ENCODE results near the gene KRTAP4-1.
"Not testable (repeated sequence)": the region's sequence is repeated elsewhere in the genome, so short reads cannot be mapped to it uniquely, and the experiment has no call there.

GRCh38 chr17:41232399-41233105 is 47.8 kb upstream of the KRTAP4-1 start, which contains the start of gene KRTAP9-3:
- not testable (repeated sequence) for TF ChIP-seq TARDBP (IDR thresholded peaks at IDR 0.05); BHLHE40 (IDR thresholded peaks at IDR 0.05; ENCODE audit: borderline replicate concordance); FOXK2 (IDR thresholded peaks at IDR 0.05); SP1 (IDR thresholded peaks at IDR 0.05)

All from HEK293T (cell line).